ENCODE data around the gene PRKCA.
"Not testable (repeated sequence)": the region's sequence is repeated elsewhere in the genome, so short reads cannot be mapped to it uniquely, and the experiment has no call there.

PRKCA gene

DNA sequence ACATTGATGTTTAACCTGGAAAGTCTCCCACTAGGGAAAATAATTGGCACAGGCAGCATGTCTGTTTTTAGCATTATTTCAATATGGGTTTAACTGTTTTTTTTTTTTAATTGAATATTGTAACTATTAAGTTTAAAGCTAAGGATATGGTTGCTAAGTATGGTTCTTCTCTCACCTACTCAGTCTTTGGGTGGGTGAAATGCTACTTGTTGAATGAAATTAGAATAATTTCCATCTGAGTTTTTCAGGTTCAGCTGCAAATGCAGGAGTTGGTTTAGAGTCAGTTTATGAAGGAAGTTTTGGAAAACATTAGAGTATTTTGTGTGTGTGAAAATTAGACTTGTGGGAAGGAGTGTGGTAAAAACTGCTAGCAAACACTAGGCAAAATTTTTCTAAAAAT is 93.5 kb downstream of the PRKCA start:
- CTCF ChIA-PET, result no interaction called here
- POLR2A ChIA-PET (ENCODE audit: low non-redundant PET), result no interaction called here
- H3K27ac ChIP-seq, result no peak overlapping the region
- DNase-seq (ENCODE audit: low spot score), result no peak
- TF ChIP-seq CTCF (conservative IDR thresholded peaks at IDR 0.05; ENCODE audit: low read depth), result no peak

GRCh38 chr17:66397486-66397885 is 95.1 kb downstream of the PRKCA start:
- DNase-seq (ENCODE audit: low spot score), result no peak
- H3K27ac ChIP-seq, result no peak overlapping the region
- POLR2A ChIA-PET (ENCODE audit: low non-redundant PET), result no interaction called here
- CTCF ChIA-PET, result interaction anchor here (0.6 kb wide), 1 partner anchor 54 kb away, joined by 3 read pairs; no protein-coding TSS in a partner anchor
- TF ChIP-seq CTCF (conservative IDR thresholded peaks at IDR 0.05; ENCODE audit: low read depth), result no peak

DNA sequence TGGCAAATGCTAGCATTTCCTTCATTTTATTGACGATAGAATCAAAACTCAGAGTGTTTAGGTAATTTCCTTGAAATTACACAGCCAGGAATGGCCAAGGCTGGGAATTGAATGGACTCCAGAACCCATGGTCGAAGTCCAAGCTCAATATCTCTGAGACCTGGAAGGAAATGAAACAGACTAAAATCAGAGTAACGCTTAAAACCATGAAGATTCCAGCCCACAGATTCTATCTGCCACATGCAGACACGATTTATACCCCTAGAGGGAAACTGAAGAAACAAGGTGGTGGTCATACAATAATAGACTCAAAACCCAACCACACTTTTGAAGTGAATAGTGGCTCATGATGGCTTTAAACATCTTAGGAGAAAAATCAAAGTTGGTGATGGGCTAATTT is 95.6 kb downstream of the PRKCA start:
- no peak for TF ChIP-seq CTCF (conservative IDR thresholded peaks at IDR 0.05; ENCODE audit: low read depth)
- H3K27ac ChIP-seq, result no peak overlapping the region
- no peak for DNase-seq (ENCODE audit: low spot score)
- ChIA-PET CTCF (interaction anchor here (0.7 kb wide), 1 partner anchor 278 kb away, joined by 3 read pairs; no protein-coding TSS in a partner anchor), POLR2A (ENCODE audit: low non-redundant PET) (no interaction called here)

GRCh38 chr17:66398617-66399016 is 96.2 kb downstream of the PRKCA start:
- H3K27ac ChIP-seq, result no peak overlapping the region
- ChIA-PET POLR2A (ENCODE audit: low non-redundant PET) (no interaction called here), CTCF (interaction anchor here (0.7 kb wide), 1 partner anchor 278 kb away, joined by 3 read pairs; no protein-coding TSS in a partner anchor)
- no peak for TF ChIP-seq CTCF (conservative IDR thresholded peaks at IDR 0.05; ENCODE audit: low read depth)
- DNase-seq (ENCODE audit: low spot score), result no peak

DNA sequence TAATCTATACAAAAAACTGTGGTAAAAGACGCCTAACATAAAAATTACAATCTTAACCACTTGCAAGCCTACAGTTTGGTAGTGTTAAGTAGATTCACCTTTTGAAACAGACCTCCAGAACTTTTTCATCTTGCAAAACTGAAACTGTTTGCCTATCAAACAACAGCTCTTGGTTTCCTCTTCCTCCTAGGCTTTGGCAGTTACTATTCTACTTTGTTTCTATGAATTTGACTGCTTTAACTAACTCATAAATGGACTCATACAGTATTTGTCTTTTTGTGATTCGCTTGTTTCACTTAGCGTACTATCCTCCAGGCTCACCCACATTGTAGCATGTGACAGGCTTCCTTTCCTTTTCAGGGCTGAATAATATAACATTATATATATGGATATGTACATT is 97.0 kb downstream of the PRKCA start:
- ChIA-PET CTCF (no interaction called here), POLR2A (ENCODE audit: low non-redundant PET) (no interaction called here)
- no peak for DNase-seq (ENCODE audit: low spot score)
- no peak for TF ChIP-seq CTCF (conservative IDR thresholded peaks at IDR 0.05; ENCODE audit: low read depth)
- no peak overlapping the region for H3K27ac ChIP-seq

- POLR2A ChIA-PET (ENCODE audit: low non-redundant PET); DNase-seq (ENCODE audit: low spot score); CTCF ChIA-PET; H3K27ac ChIP-seq: not testable (repeated sequence)
Measured at GRCh38 chr17:66400041-66400688, 97.8 kb downstream of the PRKCA start.

- ChIA-PET POLR2A (ENCODE audit: low non-redundant PET) (no interaction called here), CTCF (no interaction called here)
- DNase-seq (ENCODE audit: low spot score), result no peak
- TF ChIP-seq CTCF (conservative IDR thresholded peaks at IDR 0.05; ENCODE audit: low read depth), result no peak
- H3K27ac ChIP-seq, result no peak overlapping the region
Measured at GRCh38 chr17:66400698-66401097, 98.3 kb downstream of the PRKCA start.
